SK-N-SH treated with all-trans-retinoic acid at 6 μM for 48 hours (cell line): ENCODE data around the gene PTPRN2.

ENCODE experiments used
- ATAC-seq: fragments of 200-7000 bp; cut with Tn5 transposase; 3 replicates; pipeline ENCODE4 v1.9.1; 2020; ENCODE audit warnings: mild to moderate bottlenecking, moderate library complexity
- ARNTL ChIP-seq: fragments of 450-650 bp; formaldehyde crosslinking; IDR thresholded peaks from 2 replicates; pipeline ENCODE4 v1.5.0; 2020; ENCODE audit warnings: low read depth, mild to moderate bottlenecking, moderate library complexity, borderline replicate concordance
- BACH2 ChIP-seq: fragments of 250-450 bp; sonication (Bioruptor Pico); IDR thresholded peaks from 2 replicates; pipeline ENCODE4 v1.9.0; 2021; ENCODE audit warnings: mild to moderate bottlenecking, borderline replicate concordance
- CREB5 ChIP-seq: fragments of 250-450 bp; sonication (Bioruptor Pico); IDR thresholded peaks from 2 replicates; pipeline ENCODE4 v1.5.1; 2020; ENCODE audit warnings: low read depth, mild to moderate bottlenecking, moderate library complexity
- CSDC2 ChIP-seq: fragments of 250-450 bp; sonication (Bioruptor Pico); IDR thresholded peaks from 2 replicates; pipeline ENCODE4 v1.5.0; 2020; ENCODE audit warnings: mild to moderate bottlenecking, moderate library complexity
- ESRRG ChIP-seq: fragments of 250-450 bp; sonication (Bioruptor Pico); IDR thresholded peaks from 2 replicates; pipeline ENCODE4 v1.6.1; 2021; ENCODE audit warnings: mild to moderate bottlenecking
- GLIS3 ChIP-seq: fragments of 250-450 bp; sonication (Bioruptor Pico); IDR thresholded peaks from 2 replicates; pipeline ENCODE4 v1.5.0; 2020; ENCODE audit warnings: mild to moderate bottlenecking, moderate library complexity
- ISL1 ChIP-seq: fragments of 250-450 bp; sonication (Bioruptor Pico); IDR thresholded peaks from 2 replicates; pipeline ENCODE4 v2.1.2; 2022; ENCODE audit warnings: mild to moderate bottlenecking, moderate library complexity
- OSR1 ChIP-seq: fragments of 250-450 bp; sonication (Bioruptor Pico); IDR thresholded peaks from 2 replicates; pipeline ENCODE4 v1.8.0; 2022; ENCODE audit warnings: moderate library complexity, mild to moderate bottlenecking, inconsistent platforms
- POU6F1 ChIP-seq: fragments of 250-450 bp; sonication (Bioruptor Pico); IDR thresholded peaks from 2 replicates; pipeline ENCODE4 v1.8.0; 2021; ENCODE audit warnings: low read depth, mild to moderate bottlenecking, moderate library complexity, borderline replicate concordance
- PPARA ChIP-seq: fragments of 250-450 bp; sonication (Bioruptor Pico); IDR thresholded peaks from 2 replicates; pipeline ENCODE4 v1.5.0; 2020; ENCODE audit warnings: mild to moderate bottlenecking, borderline replicate concordance
- RARB ChIP-seq: fragments of 250-450 bp; sonication (Bioruptor Pico); IDR thresholded peaks from 2 replicates; pipeline ENCODE4 v1.8.0; 2021; ENCODE audit warnings: mild to moderate bottlenecking, moderate library complexity
- SNAI2 ChIP-seq: fragments of 250-450 bp; sonication (Bioruptor Pico); IDR thresholded peaks from 2 replicates; pipeline ENCODE4 v1.5.0; 2020; ENCODE audit warnings: mild to moderate bottlenecking, moderate library complexity
- TCF4 ChIP-seq: fragments of 250-450 bp; sonication (Bioruptor Pico); IDR thresholded peaks from 2 replicates; pipeline ENCODE4 v1.8.0; 2021; ENCODE audit warnings: mild to moderate bottlenecking, moderate library complexity, borderline replicate concordance
- TOX ChIP-seq: fragments of 250-450 bp; sonication (Bioruptor Pico); IDR thresholded peaks from 2 replicates; pipeline ENCODE4 v1.8.0; 2021; ENCODE audit warnings: mild to moderate bottlenecking, moderate library complexity, borderline replicate concordance
- TSHZ2 ChIP-seq: fragments of 250-450 bp; sonication (Bioruptor Pico); IDR thresholded peaks from 2 replicates; pipeline ENCODE4 v1.5.0; 2020; ENCODE audit warnings: mild to moderate bottlenecking, moderate library complexity
- ZC3H10 ChIP-seq: fragments of 250-450 bp; sonication (Bioruptor Pico); IDR thresholded peaks from 2 replicates; pipeline ENCODE4 v1.5.1; 2021; ENCODE audit warnings: mild to moderate bottlenecking, moderate library complexity
- ZFP3 ChIP-seq: fragments of 250-450 bp; sonication (Bioruptor Pico); IDR thresholded peaks from 2 replicates; pipeline ENCODE4 v1.5.0; 2020; ENCODE audit warnings: mild to moderate bottlenecking, moderate library complexity
- ZFP30 ChIP-seq: fragments of 450-650 bp; formaldehyde crosslinking; IDR thresholded peaks from 2 replicates; pipeline ENCODE4 v1.5.0; 2022; ENCODE audit warnings: mild to moderate bottlenecking, moderate library complexity
- ZNF565 ChIP-seq: fragments of 450-650 bp; formaldehyde crosslinking; conservative IDR thresholded peaks from 2 replicates; pipeline ENCODE4 v1.5.0; 2020; ENCODE audit warnings: low read depth, mild to moderate bottlenecking, moderate library complexity
- ZNF70 ChIP-seq: fragments of 450-650 bp; formaldehyde crosslinking; IDR thresholded peaks from 2 replicates; pipeline ENCODE4 v1.5.0; 2020; ENCODE audit warnings: mild to moderate bottlenecking, moderate library complexity
- ZNF8 ChIP-seq: fragments of 450-650 bp; formaldehyde crosslinking; IDR thresholded peaks from 2 replicates; pipeline ENCODE4 v1.5.0; 2020; ENCODE audit warnings: mild to moderate bottlenecking, moderate library complexity
- TF ChIP-seq, protein P1 (sequence below): fragments of 250-450 bp; sonication (Bioruptor Pico); IDR thresholded peaks from 2 replicates; pipeline ENCODE4 v1.8.0; 2020; ENCODE audit warnings: mild to moderate bottlenecking, moderate library complexity, borderline replicate concordance

PTPRN2 gene

DNA sequence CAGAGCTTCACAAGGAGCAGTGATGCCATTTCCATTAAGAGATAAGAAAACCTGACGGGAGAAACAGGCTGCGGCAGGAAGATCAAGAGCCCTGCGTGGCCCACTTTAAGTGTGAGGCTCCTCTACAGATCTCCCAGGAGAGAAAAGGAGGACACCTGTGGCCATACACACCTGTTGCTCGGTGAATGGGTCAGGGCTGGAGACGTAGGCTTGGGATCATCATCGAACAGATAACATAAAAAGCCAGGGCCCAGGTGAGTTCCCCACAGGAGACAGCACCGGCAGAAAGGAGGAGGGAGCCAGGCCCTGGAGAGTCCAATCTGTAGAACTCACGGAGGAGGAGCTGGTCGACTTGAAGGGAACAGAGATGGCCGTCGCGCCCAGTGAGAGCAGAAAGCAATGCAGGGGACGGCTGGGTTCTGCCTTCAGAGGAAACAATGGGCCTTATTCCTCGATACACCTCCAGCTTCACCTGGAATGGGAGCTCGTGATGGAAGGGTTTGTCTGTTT lies 694.0 kb downstream of the PTPRN2 start:
- ATAC-seq, result no peak
- no peak for TF ChIP-seq ZC3H10 (CRISPR knock-in tag)
- no peak for TF ChIP-seq ZNF8 (CRISPR knock-in tag)
- no peak for TF ChIP-seq CREB5 (CRISPR knock-in tag)
- TF ChIP-seq, all 23 proteins: peak for 0

DNA sequence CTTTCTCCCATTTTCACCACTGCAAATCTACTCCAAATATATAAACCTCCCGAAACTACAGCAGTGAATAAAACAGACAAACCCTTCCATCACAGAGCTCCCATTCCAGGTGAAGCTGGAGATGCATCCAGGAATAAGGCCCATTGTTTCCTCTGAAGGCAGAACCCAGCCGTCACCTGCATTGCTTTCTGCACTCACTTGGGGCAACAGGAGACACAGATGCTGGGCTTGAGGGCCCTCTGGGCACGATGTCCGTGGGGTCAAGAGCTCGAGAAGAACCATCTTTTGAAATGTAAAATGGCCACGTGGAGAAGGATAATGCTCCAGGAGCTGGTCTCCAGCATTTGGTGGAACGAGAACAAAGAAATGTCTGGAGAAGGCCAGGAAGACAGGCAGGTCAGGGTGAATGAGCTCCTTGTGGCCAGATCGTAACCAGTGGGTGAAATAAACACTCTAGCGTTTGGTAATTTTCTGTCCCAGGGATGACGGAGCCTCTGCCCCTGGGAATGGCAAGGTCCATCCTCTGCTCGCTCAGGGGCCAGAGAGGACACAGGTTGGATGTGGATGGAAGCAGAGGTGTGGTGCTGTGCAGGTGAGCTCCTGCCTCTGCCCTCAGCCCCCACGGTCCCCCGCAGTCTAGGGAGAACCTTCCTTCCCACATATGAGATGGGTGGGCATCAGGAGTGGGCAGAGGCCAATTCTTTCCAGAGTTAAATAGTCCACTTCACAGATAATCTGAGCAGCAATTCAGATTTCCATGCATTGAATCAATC lies 694.7 kb downstream of the PTPRN2 start:
- TF ChIP-seq CSDC2 (CRISPR knock-in tag) (no peak), CREB5 (CRISPR knock-in tag) (no peak), BACH2 (CRISPR knock-in tag) (no peak), ZC3H10 (CRISPR knock-in tag) (no peak), ZNF70 (CRISPR knock-in tag) (no peak), ZNF565 (CRISPR knock-in tag) (no peak), SNAI2 (no peak), OSR1 (no peak), PPARA (CRISPR knock-in tag) (no peak), ESRRG (CRISPR knock-in tag) (no peak), TSHZ2 (CRISPR knock-in tag) (no peak), ISL1 (CRISPR knock-in tag) (no peak), ZNF8 (CRISPR knock-in tag) (no peak), ARNTL (CRISPR knock-in tag) (no peak), ZFP3 (CRISPR knock-in tag) (no peak), ZFP30 (CRISPR knock-in tag) (no peak)
- TF ChIP-seq, protein P1, sequence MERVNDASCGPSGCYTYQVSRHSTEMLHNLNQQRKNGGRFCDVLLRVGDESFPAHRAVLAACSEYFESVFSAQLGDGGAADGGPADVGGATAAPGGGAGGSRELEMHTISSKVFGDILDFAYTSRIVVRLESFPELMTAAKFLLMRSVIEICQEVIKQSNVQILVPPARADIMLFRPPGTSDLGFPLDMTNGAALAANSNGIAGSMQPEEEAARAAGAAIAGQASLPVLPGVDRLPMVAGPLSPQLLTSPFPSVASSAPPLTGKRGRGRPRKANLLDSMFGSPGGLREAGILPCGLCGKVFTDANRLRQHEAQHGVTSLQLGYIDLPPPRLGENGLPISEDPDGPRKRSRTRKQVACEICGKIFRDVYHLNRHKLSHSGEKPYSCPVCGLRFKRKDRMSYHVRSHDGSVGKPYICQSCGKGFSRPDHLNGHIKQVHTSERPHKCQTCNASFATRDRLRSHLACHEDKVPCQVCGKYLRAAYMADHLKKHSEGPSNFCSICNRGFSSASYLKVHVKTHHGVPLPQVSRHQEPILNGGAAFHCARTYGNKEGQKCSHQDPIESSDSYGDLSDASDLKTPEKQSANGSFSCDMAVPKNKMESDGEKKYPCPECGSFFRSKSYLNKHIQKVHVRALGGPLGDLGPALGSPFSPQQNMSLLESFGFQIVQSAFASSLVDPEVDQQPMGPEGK (CRISPR knock-in tag), result no peak
- ATAC-seq, result no peak

DNA sequence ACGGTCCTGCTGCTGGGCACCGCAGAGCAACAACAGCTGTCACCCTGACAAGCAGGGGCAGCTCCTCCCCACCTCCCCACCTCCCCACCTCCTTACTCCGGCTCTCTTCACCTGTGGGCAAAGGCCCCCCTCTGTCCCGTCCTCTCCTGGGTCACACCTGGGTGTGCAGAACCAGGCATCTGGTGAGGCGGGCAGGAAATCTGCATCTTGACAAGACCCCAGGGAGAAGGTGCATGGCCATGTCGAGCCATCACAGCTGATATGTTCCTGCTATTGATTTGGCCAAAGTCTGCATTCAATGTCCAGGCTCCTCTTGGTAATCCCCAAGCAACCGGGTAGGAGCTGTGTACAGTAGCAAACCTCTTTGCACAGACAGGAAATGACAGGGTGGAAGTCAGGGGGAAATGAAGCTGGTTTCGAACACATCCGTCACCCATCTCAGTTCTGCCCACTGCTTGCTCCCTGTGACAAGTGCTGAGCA lies 696.7 kb downstream of the PTPRN2 start:
- ATAC-seq, result no peak
- TF ChIP-seq TOX, result no peak
- no peak for TF ChIP-seq ARNTL (CRISPR knock-in tag)
- no peak for TF ChIP-seq RARB (CRISPR knock-in tag)
- no peak for TF ChIP-seq ZNF70 (CRISPR knock-in tag)
- TF ChIP-seq TCF4 (CRISPR knock-in tag), result no peak
- TF ChIP-seq TSHZ2 (CRISPR knock-in tag), result no peak
- no peak for TF ChIP-seq ZFP3 (CRISPR knock-in tag)
- TF ChIP-seq ZC3H10 (CRISPR knock-in tag), result no peak
- no peak for TF ChIP-seq ESRRG (CRISPR knock-in tag)
- no peak for TF ChIP-seq POU6F1 (CRISPR knock-in tag)
- no peak for TF ChIP-seq ZNF8 (CRISPR knock-in tag)
- TF ChIP-seq GLIS3, result no peak
- TF ChIP-seq ZNF565 (CRISPR knock-in tag), result no peak
- TF ChIP-seq ISL1 (CRISPR knock-in tag), result no peak
- no peak for TF ChIP-seq OSR1
- no peak for TF ChIP-seq BACH2 (CRISPR knock-in tag)
- TF ChIP-seq PPARA (CRISPR knock-in tag), result no peak
